ENCODE data around the gene MRPS12. TPM values are rescaled to one million over a fixed set of nuclear protein-coding genes. Genes with fewer than 3 reads are reported as not detected.
"Not testable (repeated sequence)": the region's sequence is repeated elsewhere in the genome, so short reads cannot be mapped to it uniquely, and the experiment has no call there.

Gene MRPS12
- total RNA-seq, 1 donor from 2014 or later = 118 TPM

DNA sequence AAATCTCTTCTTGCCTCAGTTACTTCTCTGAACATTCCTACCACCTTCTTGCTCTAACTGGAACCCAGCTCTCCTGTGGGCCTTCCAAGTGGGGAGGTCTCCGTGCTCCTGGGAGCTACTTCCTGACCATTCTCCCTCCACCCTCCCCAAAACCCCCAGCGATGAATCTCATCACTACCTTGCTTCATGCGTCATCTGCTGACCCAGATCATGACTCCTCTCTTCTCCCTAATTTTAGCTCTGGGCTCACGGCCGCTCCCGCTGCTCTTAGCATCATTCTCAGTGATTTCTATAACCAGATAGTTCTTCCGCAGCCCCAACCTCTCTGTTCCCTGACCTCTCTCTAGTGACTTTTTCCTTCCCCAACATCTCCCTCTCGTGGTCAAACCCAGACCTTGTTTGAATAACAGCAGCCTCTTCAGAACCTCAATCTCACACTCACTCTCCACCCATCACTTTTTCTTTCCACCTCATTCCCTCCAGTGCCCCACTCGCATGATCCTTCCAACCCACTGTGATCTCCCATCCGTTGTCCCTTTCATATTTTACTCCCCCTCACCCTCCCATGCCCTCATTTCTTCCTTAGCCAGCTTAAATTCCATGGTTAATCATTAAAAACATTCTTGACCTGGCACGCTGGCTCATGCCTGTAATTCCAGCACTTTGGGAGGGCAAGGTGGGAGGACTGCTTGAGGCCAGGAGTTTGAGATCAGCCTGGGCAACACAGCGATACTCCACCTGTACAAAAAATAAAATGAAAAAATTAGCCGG, 21.8 kb downstream of the MRPS12 start:
- Mint-ChIP-seq H3K27ac (no peak overlapping the region), H3K4me1 (ENCODE audit: low read depth) (peaks cover 15% of the 10 kb centered on the region), H3K9me3 (no peaks in the 10 kb centered on the region), H3K27me3 (ENCODE audit: insufficient read depth) (peaks cover 21% of the 10 kb centered on the region), H3K36me3 (ENCODE audit: low read depth) (no peaks in the 10 kb centered on the region), H3K4me3 (no peak overlapping the region)
- peak; percentile 37 for DNase-seq (ENCODE audit: low spot score)
- intact Hi-C loops (cut with micrococcal nuclease) = loop anchor here (1.0 kb wide), 2 partner anchors 51 to 437 kb away; no protein-coding TSS in a partner anchor

GRCh38 chr19:38953677-38954076, 22.9 kb downstream of the MRPS12 start:
- H3K9me3 Mint-ChIP-seq = no peaks in the 10 kb centered on the region
- intact Hi-C loops (cut with micrococcal nuclease) = no loop called here
- H3K4me3 Mint-ChIP-seq = no peak overlapping the region
- no peak for DNase-seq (ENCODE audit: low spot score)
- peaks cover 15% of the 10 kb centered on the region for H3K4me1 Mint-ChIP-seq (ENCODE audit: low read depth)
- H3K36me3 Mint-ChIP-seq (ENCODE audit: low read depth) = no peaks in the 10 kb centered on the region
- peaks cover 21% of the 10 kb centered on the region for H3K27me3 Mint-ChIP-seq (ENCODE audit: insufficient read depth)
- no peak overlapping the region for H3K27ac Mint-ChIP-seq

GRCh38 chr19:38956264-38956663, 25.5 kb downstream of the MRPS12 start:
- H3K4me1 Mint-ChIP-seq (ENCODE audit: low read depth) = peaks cover 15% of the 10 kb centered on the region
- intact Hi-C loops (cut with micrococcal nuclease) = no loop called here
- H3K4me3 Mint-ChIP-seq = no peak overlapping the region
- H3K27me3 Mint-ChIP-seq (ENCODE audit: insufficient read depth) = peaks cover 16% of the 10 kb centered on the region
- no peak for DNase-seq (ENCODE audit: low spot score)
- no peaks in the 10 kb centered on the region for H3K9me3 Mint-ChIP-seq
- H3K36me3 Mint-ChIP-seq (ENCODE audit: low read depth) = no peaks in the 10 kb centered on the region
- H3K27ac Mint-ChIP-seq = no peak overlapping the region

DNA sequence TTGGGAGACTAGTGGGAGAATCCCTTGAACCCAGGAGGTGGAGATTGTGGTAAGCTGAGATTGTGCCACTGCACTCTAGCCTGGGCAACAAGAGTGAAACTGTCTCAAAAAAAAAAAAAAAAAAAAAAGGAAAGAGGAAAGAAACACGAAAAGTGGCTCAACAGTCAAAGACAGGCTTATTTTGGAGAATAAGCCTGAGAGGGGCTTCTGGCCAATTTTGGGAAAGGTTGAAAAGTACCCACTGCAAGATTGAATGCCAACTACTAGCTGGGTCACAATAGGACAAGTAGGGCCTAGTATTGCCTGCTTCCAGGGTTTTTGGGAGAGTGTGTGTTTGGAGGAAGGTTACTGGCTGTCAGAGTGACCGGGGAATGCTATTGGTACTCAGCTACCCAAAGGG, 27.6 kb downstream of the MRPS12 start:
- Mint-ChIP-seq H3K36me3 (ENCODE audit: low read depth) (no peaks in the 10 kb centered on the region), H3K27me3 (ENCODE audit: insufficient read depth) (peaks cover 8% of the 10 kb centered on the region), H3K4me3 (no peak overlapping the region), H3K9me3 (no peaks in the 10 kb centered on the region), H3K27ac (no peak overlapping the region), H3K4me1 (ENCODE audit: low read depth) (peaks cover 10% of the 10 kb centered on the region)
- DNase-seq (ENCODE audit: low spot score) = no peak
- intact Hi-C loops (cut with micrococcal nuclease) = no loop called here

DNA sequence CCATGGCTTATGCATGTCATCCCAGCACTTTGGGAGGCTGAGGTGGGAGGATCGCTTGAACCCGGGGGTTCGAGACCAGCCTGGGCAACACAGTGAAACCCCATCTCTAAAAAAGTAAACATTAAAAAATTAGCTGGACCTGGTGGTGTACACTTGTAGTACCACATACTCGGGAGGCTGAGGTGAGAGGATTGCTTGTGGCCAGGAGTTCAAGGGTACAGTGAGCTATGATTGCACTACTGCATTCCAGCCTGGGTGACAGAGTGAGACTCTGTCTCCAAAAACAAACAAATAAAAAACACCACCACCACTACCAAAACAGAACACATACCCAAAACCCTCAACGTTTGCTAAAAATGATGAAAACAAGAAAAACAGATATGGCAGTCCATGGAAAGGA, 28.9 kb downstream of the MRPS12 start:
- Mint-ChIP-seq H3K27me3 (ENCODE audit: insufficient read depth) (peaks cover 8% of the 10 kb centered on the region), H3K27ac (no peak overlapping the region), H3K36me3 (ENCODE audit: low read depth) (no peaks in the 10 kb centered on the region), H3K4me1 (ENCODE audit: low read depth) (peaks cover 5% of the 10 kb centered on the region), H3K4me3 (no peak overlapping the region), H3K9me3 (no peaks in the 10 kb centered on the region)
- intact Hi-C loops (cut with micrococcal nuclease) = loop anchor here (10.0 kb wide), 1 partner anchor 135 kb away; no protein-coding TSS in a partner anchor
- DNase-seq (ENCODE audit: low spot score) = no peak

- H3K27ac Mint-ChIP-seq = no peak overlapping the region
- H3K4me3 Mint-ChIP-seq = no peak overlapping the region
- H3K27me3 Mint-ChIP-seq (ENCODE audit: insufficient read depth) = peaks cover 12% of the 10 kb centered on the region
- H3K4me1 Mint-ChIP-seq (ENCODE audit: low read depth) = peaks cover 5% of the 10 kb centered on the region
- H3K9me3 Mint-ChIP-seq = no peaks in the 10 kb centered on the region
- no peak for DNase-seq (ENCODE audit: low spot score)
- H3K36me3 Mint-ChIP-seq (ENCODE audit: low read depth) = no peaks in the 10 kb centered on the region
- intact Hi-C loops (cut with micrococcal nuclease) = loop anchor here (10.0 kb wide), 1 partner anchor 130 kb away; no protein-coding TSS in a partner anchor
Measured at GRCh38 chr19:38964738-38965137, 34.0 kb downstream of the MRPS12 start.

DNA sequence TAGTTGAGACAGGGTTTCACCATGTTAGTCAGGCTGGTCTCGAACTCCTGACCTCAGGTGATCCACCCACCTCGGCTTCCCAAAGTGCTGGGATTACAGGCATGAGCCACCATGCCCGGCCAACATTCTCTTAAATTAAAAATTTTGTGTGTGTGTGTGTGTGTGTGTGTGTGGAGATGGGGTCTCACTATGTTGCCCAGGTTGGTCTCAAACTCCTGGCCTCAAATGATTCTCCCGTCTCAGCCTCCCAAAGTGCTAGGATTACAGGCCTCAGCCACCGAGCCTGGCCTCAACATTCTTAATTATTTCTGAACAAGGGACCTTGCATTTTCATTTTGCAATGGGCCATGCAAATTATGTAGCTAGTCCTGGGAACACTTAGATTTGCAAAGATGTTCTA, 35.4 kb downstream of the MRPS12 start:
- not testable (repeated sequence) for H3K4me1 Mint-ChIP-seq (ENCODE audit: low read depth); H3K4me3 Mint-ChIP-seq; H3K27ac Mint-ChIP-seq; H3K36me3 Mint-ChIP-seq (ENCODE audit: low read depth); DNase-seq (ENCODE audit: low spot score); H3K9me3 Mint-ChIP-seq
- intact Hi-C loops (cut with micrococcal nuclease) = loop anchor here (10.0 kb wide), 1 partner anchor 129 kb away; no protein-coding TSS in a partner anchor
- peaks cover 19% of the 10 kb centered on the region for H3K27me3 Mint-ChIP-seq (ENCODE audit: insufficient read depth)

DNA sequence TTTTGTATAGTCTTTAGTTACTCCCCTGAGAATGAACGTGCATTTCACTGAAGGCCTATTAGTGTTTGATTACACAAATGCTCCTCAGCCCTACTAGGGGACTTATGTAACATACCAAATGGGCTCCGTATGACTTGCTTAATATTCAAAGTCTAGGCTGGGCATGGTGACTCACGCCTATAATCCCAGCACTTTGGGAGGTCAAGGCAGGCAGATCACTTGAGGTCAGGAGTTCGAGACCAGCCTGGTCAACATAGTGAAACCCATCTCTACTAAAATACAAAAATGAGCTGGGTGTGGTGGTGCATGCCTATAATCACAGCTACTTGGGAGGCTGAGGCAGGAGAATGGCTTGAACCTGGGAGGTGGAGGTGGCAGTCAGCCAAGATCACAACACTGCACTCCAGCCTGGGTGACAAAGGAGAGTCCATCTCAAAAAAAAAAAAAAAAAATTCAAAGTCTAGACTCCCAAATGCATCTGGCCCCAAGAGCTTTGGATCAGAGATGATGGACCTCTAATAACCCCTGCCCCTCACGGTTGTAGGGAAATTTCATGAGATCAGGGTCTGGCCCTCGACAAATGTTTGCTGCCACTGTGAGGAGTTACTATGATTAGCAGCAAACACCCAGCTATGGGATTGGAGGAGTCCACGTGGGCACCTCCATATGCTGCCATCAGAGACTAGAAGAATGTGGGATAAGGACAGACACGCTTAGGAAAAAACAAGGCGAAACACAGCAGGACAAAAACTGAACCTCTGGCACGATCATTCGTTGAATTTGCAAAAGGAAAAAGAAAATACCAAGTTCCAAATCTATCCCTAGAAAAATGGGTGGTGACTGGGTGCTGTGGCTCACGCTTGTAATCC, 40.2 kb downstream of the MRPS12 start:
- H3K4me3 Mint-ChIP-seq = no peak overlapping the region
- H3K27ac Mint-ChIP-seq = no peak overlapping the region
- peaks cover 28% of the 10 kb centered on the region for H3K27me3 Mint-ChIP-seq (ENCODE audit: insufficient read depth)
- no peaks in the 10 kb centered on the region for H3K36me3 Mint-ChIP-seq (ENCODE audit: low read depth)
- H3K4me1 Mint-ChIP-seq (ENCODE audit: low read depth) = peaks cover under 1% of the 10 kb centered on the region
- no peaks in the 10 kb centered on the region for H3K9me3 Mint-ChIP-seq
- DNase-seq (ENCODE audit: low spot score) = no peak
- intact Hi-C loops (cut with micrococcal nuclease) = loop anchor here (10.0 kb wide), 1 partner anchor 364 kb away; the partner anchor contains the start of gene GMFG

DNA sequence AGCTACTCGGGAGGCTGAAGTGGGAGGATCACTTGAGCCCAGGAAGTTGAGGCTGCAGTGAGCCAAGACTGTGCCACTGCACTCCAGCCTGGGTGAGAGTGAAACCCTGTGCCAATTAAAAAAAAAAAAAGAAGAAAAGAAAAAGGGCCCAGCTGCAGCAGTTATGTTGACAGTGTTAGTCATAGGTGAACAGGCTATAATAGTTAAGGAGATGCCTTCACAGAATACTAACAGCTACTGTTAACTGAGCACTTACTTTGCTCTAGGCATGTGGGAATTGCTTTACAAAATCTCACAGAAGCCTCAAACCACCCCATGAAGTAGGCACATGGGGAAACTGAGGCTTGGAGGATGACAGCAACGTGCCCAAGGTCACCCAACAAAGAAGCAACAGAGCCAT, 40.9 kb downstream of the MRPS12 start:
- H3K27ac Mint-ChIP-seq = no peak overlapping the region
- no peak for DNase-seq (ENCODE audit: low spot score)
- H3K9me3 Mint-ChIP-seq = no peaks in the 10 kb centered on the region
- no peaks in the 10 kb centered on the region for H3K36me3 Mint-ChIP-seq (ENCODE audit: low read depth)
- peaks cover 35% of the 10 kb centered on the region for H3K27me3 Mint-ChIP-seq (ENCODE audit: insufficient read depth)
- peaks cover 8% of the 10 kb centered on the region for H3K4me1 Mint-ChIP-seq (ENCODE audit: low read depth)
- H3K4me3 Mint-ChIP-seq = no peak overlapping the region
- intact Hi-C loops (cut with micrococcal nuclease) = loop anchor here (10.0 kb wide), 1 partner anchor 363 kb away; the partner anchor contains the start of gene GMFG

- DNase-seq (ENCODE audit: low spot score) = no peak
- no peak overlapping the region for H3K27ac Mint-ChIP-seq
- no peaks in the 10 kb centered on the region for H3K36me3 Mint-ChIP-seq (ENCODE audit: low read depth)
- H3K9me3 Mint-ChIP-seq = no peaks in the 10 kb centered on the region
- peaks cover 23% of the 10 kb centered on the region for H3K4me1 Mint-ChIP-seq (ENCODE audit: low read depth)
- peaks cover 31% of the 10 kb centered on the region for H3K27me3 Mint-ChIP-seq (ENCODE audit: insufficient read depth)
- intact Hi-C loops (cut with micrococcal nuclease) = loop anchor here (10.0 kb wide), 1 partner anchor 360 kb away; the partner anchor contains the start of gene GMFG
- no peak overlapping the region for H3K4me3 Mint-ChIP-seq
Measured at GRCh38 chr19:38974624-38975213, 44.0 kb downstream of the MRPS12 start.

DNA sequence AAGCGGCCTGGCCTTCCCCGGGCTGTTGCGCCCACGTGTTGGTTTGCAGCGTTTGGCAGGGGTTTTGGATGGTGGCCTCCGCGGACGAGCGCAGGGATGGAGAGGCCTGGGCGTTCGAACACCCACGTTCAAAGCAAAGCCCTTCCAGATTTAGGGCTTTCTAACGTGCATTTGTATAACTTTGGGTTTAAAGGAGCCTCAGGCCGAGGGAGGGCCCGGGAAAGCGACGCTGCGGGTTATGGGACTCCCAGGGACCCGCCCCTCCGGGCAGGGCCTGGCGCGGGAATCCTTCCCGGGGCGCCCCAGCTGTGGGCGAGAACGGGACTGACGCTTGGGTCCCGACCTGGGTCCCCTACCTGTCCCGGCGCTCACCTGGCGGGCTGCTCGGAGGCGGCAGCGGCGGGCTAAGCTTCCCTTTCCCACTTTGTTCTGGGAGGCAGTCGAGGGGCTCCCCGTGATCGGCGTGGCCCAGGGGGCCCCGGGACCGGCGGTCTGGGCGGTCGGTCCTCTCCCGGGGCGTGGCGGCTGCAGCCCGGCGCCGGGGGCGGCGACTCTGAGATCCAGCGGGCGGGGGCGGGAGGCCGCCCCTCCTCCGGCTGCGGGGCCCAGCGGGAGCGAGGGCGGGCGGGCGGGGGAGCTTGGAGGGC, 44.6 kb downstream of the MRPS12 start, which contains the start of gene FBXO17:
Gene FBXO17 (minus strand): TSS at position 529 of the 647 bp plus-strand sequence. CDS start 25,423 bp downstream, outside the sequence.
- H3K36me3 Mint-ChIP-seq (ENCODE audit: low read depth) = no peaks in the 10 kb centered on the region
- H3K27ac Mint-ChIP-seq = no peak within 1 kb of the TSS
- H3K9me3 Mint-ChIP-seq = peaks cover under 1% of the 10 kb centered on the region
- no peak for DNase-seq (ENCODE audit: low spot score)
- intact Hi-C loops (cut with micrococcal nuclease) = loop anchor here (10.0 kb wide), 1 partner anchor 359 kb away; the partner anchor contains the start of gene GMFG
- peaks cover 23% of the 10 kb centered on the region for H3K4me1 Mint-ChIP-seq (ENCODE audit: low read depth)
- peak within 1 kb of the TSS; percentile 69 for H3K4me3 Mint-ChIP-seq
- peaks cover 29% of the 10 kb centered on the region for H3K27me3 Mint-ChIP-seq (ENCODE audit: insufficient read depth)

- Mint-ChIP-seq H3K27ac (no peak overlapping the region), H3K36me3 (ENCODE audit: low read depth) (no peaks in the 10 kb centered on the region), H3K9me3 (peaks cover 5% of the 10 kb centered on the region), H3K4me3 (peak overlapping the region; percentile 69), H3K4me1 (ENCODE audit: low read depth) (peaks cover 23% of the 10 kb centered on the region), H3K27me3 (ENCODE audit: insufficient read depth) (peaks cover 24% of the 10 kb centered on the region)
- DNase-seq (ENCODE audit: low spot score) = no peak
- intact Hi-C loops (cut with micrococcal nuclease) = loop anchor here (10.0 kb wide), 1 partner anchor 359 kb away; the partner anchor contains the start of gene GMFG
Measured at GRCh38 chr19:38975861-38976271, 45.1 kb downstream of the MRPS12 start.

All from activated T-helper 1 cell treated with anti-CD3 and anti-CD28 coated beads, Interleukin-12 subunit alpha, Interleukin-12 subunit beta, Interleukin-2, Interleukin-4 antibody, amounts not matched to agents 30 ng/mL and 10 ng/mL and 1 ng/mL, durations not matched to agents 14 hours and 24 hours and 36 hours (primary cell).